ENCODE results near the gene TMEM191C.
"Not testable (repeated sequence)": the region's sequence is repeated elsewhere in the genome, so short reads cannot be mapped to it uniquely, and the experiment has no call there.

Gene TMEM191C

DNA sequence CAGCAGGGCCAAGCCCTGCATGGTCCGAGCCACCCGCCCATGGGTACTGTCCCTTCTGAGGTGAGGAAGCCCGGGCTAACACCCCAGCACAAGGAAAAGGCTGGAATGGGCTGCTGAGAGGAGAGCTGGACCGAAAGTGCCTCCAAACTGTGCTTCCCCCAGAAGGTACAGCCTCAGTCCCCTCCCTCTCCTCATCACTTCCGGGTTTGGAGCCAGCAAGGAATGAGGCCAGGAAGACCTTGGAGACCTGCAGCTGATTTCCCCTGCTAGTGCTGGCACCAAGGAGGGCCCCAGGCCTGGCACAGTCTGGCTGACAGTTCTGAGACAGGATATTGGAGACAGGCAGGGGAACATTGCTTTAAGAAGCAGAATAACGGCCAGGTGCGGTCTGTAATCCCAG, 31.3 kb downstream of the TMEM191C start:
- not testable (repeated sequence) for H3K4me1 ChIP-seq (ENCODE audit: control insufficient read depth in 1 of 2, insufficient read depth in 2 of 2, low read length in 2 of 2); H3K9me3 ChIP-seq (ENCODE audit: control insufficient read depth in 1 of 2, low read length in 2 of 2); H3K36me3 ChIP-seq (ENCODE audit: control insufficient read depth in 1 of 2, insufficient read depth in 2 of 2, low read length in 2 of 2); H3K27ac ChIP-seq (ENCODE audit: low read length); H3K27me3 ChIP-seq (ENCODE audit: low read depth, low read length); H3K4me3 ChIP-seq (ENCODE audit: low read depth in 1 of 2, low read length in 2 of 2)

DNA sequence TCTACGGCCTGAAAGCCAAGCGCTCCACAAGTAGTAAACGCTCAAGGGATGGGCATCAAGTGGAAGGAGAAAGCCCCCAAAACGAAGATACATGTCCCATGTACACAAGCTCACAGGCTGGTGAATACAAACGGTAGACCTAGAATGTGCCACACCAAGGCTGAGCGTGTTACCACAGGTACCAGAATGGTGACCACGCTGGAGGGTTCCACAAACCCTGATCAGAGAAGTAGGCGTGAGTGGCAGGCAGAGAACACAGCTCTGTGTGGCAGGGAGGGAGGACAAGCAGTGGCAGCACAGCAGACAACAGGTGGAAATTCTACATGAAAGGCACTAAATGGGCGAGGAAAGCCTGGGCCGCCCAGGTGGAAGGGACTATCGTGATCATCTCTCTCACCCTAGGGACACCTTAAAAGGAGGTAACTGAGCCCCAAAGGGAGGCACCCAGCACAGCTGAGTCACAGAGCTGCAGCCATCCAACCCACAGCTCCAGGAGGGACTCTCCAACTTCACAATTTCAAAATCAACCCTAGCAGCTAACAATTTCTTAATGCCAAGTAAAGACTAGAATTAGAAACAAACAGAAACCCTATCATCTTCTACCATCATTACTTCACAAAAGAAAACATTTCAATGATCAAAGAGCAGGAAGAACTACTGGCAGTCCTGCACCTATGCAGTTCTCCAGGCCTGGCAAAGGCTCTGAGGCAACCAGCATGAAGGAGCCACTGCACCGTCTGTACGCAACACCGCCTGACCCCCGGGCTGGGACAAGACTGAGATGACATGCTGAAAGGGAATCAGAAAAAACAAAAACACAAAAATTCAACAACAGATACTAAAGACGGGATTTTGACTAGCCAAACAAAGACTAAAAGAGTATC, 32.7 kb downstream of the TMEM191C start:
- not testable (repeated sequence) for H3K4me1 ChIP-seq (ENCODE audit: control insufficient read depth in 1 of 2, insufficient read depth in 2 of 2, low read length in 2 of 2); H3K27me3 ChIP-seq (ENCODE audit: low read depth, low read length); H3K9me3 ChIP-seq (ENCODE audit: control insufficient read depth in 1 of 2, low read length in 2 of 2); H3K27ac ChIP-seq (ENCODE audit: low read length); H3K4me3 ChIP-seq (ENCODE audit: low read depth in 1 of 2, low read length in 2 of 2); H3K36me3 ChIP-seq (ENCODE audit: control insufficient read depth in 1 of 2, insufficient read depth in 2 of 2, low read length in 2 of 2)

- not testable (repeated sequence) for H3K36me3 ChIP-seq (ENCODE audit: control insufficient read depth in 1 of 2, insufficient read depth in 2 of 2, low read length in 2 of 2); H3K9me3 ChIP-seq (ENCODE audit: control insufficient read depth in 1 of 2, low read length in 2 of 2); H3K4me1 ChIP-seq (ENCODE audit: control insufficient read depth in 1 of 2, insufficient read depth in 2 of 2, low read length in 2 of 2); H3K27me3 ChIP-seq (ENCODE audit: low read depth, low read length); H3K4me3 ChIP-seq (ENCODE audit: low read depth in 1 of 2, low read length in 2 of 2); H3K27ac ChIP-seq (ENCODE audit: low read length)
These were observed 43.2 kb downstream of the TMEM191C start for GRCh38 chr22:21510397-21510796.

- not testable (repeated sequence) for H3K4me3 ChIP-seq (ENCODE audit: low read depth in 1 of 2, low read length in 2 of 2); H3K9me3 ChIP-seq (ENCODE audit: control insufficient read depth in 1 of 2, low read length in 2 of 2); H3K27ac ChIP-seq (ENCODE audit: low read length); H3K36me3 ChIP-seq (ENCODE audit: control insufficient read depth in 1 of 2, insufficient read depth in 2 of 2, low read length in 2 of 2); H3K4me1 ChIP-seq (ENCODE audit: control insufficient read depth in 1 of 2, insufficient read depth in 2 of 2, low read length in 2 of 2); H3K27me3 ChIP-seq (ENCODE audit: low read depth, low read length)
These were observed 44.8 kb downstream of the TMEM191C start for GRCh38 chr22:21512022-21512421.

- not testable (repeated sequence) for H3K4me1 ChIP-seq (ENCODE audit: control insufficient read depth in 1 of 2, insufficient read depth in 2 of 2, low read length in 2 of 2); H3K9me3 ChIP-seq (ENCODE audit: control insufficient read depth in 1 of 2, low read length in 2 of 2); H3K36me3 ChIP-seq (ENCODE audit: control insufficient read depth in 1 of 2, insufficient read depth in 2 of 2, low read length in 2 of 2); H3K27ac ChIP-seq (ENCODE audit: low read length); H3K4me3 ChIP-seq (ENCODE audit: low read depth in 1 of 2, low read length in 2 of 2); H3K27me3 ChIP-seq (ENCODE audit: low read depth, low read length)
These were observed 46.9 kb downstream of the TMEM191C start for GRCh38 chr22:21514117-21514516.

- H3K36me3 ChIP-seq (ENCODE audit: control insufficient read depth in 1 of 2, insufficient read depth in 2 of 2, low read length in 2 of 2); H3K27me3 ChIP-seq (ENCODE audit: low read depth, low read length); H3K4me3 ChIP-seq (ENCODE audit: low read depth in 1 of 2, low read length in 2 of 2); H3K9me3 ChIP-seq (ENCODE audit: control insufficient read depth in 1 of 2, low read length in 2 of 2); H3K4me1 ChIP-seq (ENCODE audit: control insufficient read depth in 1 of 2, insufficient read depth in 2 of 2, low read length in 2 of 2); H3K27ac ChIP-seq (ENCODE audit: low read length): not testable (repeated sequence)
These were observed 48.0 kb downstream of the TMEM191C start for GRCh38 chr22:21515234-21515633.

DNA sequence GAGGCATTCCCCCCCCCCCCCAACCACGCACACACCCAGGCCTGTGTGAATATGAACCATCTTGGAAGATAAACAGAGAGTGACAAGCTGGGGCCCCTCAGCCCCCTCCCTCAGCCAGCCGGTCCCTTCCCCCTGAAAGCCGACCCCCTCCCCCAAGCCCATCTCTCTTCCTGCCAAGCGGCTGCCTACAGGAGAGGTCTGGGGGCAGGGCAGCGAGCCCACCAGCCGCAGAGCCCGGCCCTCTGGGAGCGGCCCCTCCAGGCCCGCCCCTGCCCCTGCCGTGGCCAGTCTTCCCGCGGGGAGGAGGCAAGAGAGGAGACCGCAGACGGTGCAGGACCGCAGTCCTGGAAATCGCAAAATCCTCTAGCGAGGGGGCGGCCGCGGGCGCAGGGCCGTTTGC, 49.3 kb downstream of the TMEM191C start:
- not testable (repeated sequence) for H3K9me3 ChIP-seq (ENCODE audit: control insufficient read depth in 1 of 2, low read length in 2 of 2); H3K4me3 ChIP-seq (ENCODE audit: low read depth in 1 of 2, low read length in 2 of 2); H3K27me3 ChIP-seq (ENCODE audit: low read depth, low read length); H3K4me1 ChIP-seq (ENCODE audit: control insufficient read depth in 1 of 2, insufficient read depth in 2 of 2, low read length in 2 of 2); H3K36me3 ChIP-seq (ENCODE audit: control insufficient read depth in 1 of 2, insufficient read depth in 2 of 2, low read length in 2 of 2); H3K27ac ChIP-seq (ENCODE audit: low read length)

- not testable (repeated sequence) for H3K27ac ChIP-seq (ENCODE audit: low read length); H3K4me3 ChIP-seq (ENCODE audit: low read depth in 1 of 2, low read length in 2 of 2); H3K27me3 ChIP-seq (ENCODE audit: low read depth, low read length)
These were observed 50.0 kb downstream of the TMEM191C start for GRCh38 chr22:21516970-21517764.

More at GRCh38 chr22:21516970-21517764, 50.0 kb downstream of the TMEM191C start:
- H3K36me3 ChIP-seq (ENCODE audit: control insufficient read depth in 1 of 2, insufficient read depth in 2 of 2, low read length in 2 of 2); H3K9me3 ChIP-seq (ENCODE audit: control insufficient read depth in 1 of 2, low read length in 2 of 2); H3K4me1 ChIP-seq (ENCODE audit: control insufficient read depth in 1 of 2, insufficient read depth in 2 of 2, low read length in 2 of 2): not testable (repeated sequence)
